K562 (cell line): ENCODE results near the gene ZNF189. TPM values are rescaled to one million over a fixed set of nuclear protein-coding genes. Genes with fewer than 3 reads are reported as not detected.

Source experiments
- CBX2 ChIP-seq: fragments of 200-600 bp; sonication (generic); IDR thresholded peaks from one replicate; pipeline ENCODE4 v1.6.1; 2012; ENCODE audit warnings: mild to moderate bottlenecking, low read length, inconsistent platforms; ENCODE audit not compliant: insufficient read depth, poor library complexity, severe bottlenecking
- CSDE1 ChIP-seq, 2 experiments: fragments of 450-650 bp; IDR thresholded peaks; 2 replicates each; pipeline ENCODE4 v1.6.1; 2016; ENCODE audit warnings: mild to moderate bottlenecking in 1 of 2
- E2F3 ChIP-seq: fragments of 250-450 bp; sonication (Bioruptor Pico); IDR thresholded peaks from 2 replicates; pipeline ENCODE4 v1.4.0; 2020; ENCODE audit warnings: mild to moderate bottlenecking
- EWSR1 ChIP-seq: fragments of 450-650 bp; IDR thresholded peaks from 2 replicates; pipeline ENCODE4 v1.6.1; 2018; ENCODE audit warnings: borderline replicate concordance, mild to moderate bottlenecking, low read depth, moderate library complexity; ENCODE audit not compliant: partially characterized antibody
- FOXM1 ChIP-seq, 2 experiments: fragments of 450-650 bp in 1 of 2; sonication (generic) in 1 of 2; formaldehyde crosslinking in 1 of 2; IDR thresholded peaks; 2 replicates each; pipeline versions ENCODE4 v1.6.1 to v1.9.0; 2017 to 2022; ENCODE audit warnings: low read depth in 2 of 2, mild to moderate bottlenecking in 2 of 2, missing genetic modification reagents in 1 of 2, moderate library complexity in 1 of 2
- FOXP1 ChIP-seq: sonication (generic); formaldehyde crosslinking; IDR thresholded peaks from 2 replicates; pipeline ENCODE4 v1.8.0; 2022; ENCODE audit warnings: mild to moderate bottlenecking, missing genetic modification reagents
- GABPB1 ChIP-seq: sonication (generic); formaldehyde crosslinking; IDR thresholded peaks from 2 replicates; pipeline ENCODE4 v1.8.0; 2022; ENCODE audit warnings: mild to moderate bottlenecking, missing genetic modification reagents
- HDAC3 ChIP-seq: fragments of 450-650 bp; IDR thresholded peaks from 2 replicates; pipeline ENCODE4 v1.6.1; 2018; ENCODE audit warnings: borderline replicate concordance, mild to moderate bottlenecking, moderate library complexity; ENCODE audit not compliant: partially characterized antibody
- HIVEP1 ChIP-seq: fragments of 250-450 bp; sonication (Bioruptor Pico); IDR thresholded peaks from 2 replicates; pipeline ENCODE4 v1.4.0; 2020; ENCODE audit warnings: mild to moderate bottlenecking
- KLF13 ChIP-seq: fragments of 450-650 bp; IDR thresholded peaks from 2 replicates; pipeline ENCODE4 v1.6.1; 2016; ENCODE audit warnings: missing genetic modification characterization, low read depth, mild to moderate bottlenecking, missing compliant biosample characterization, moderate library complexity, borderline replicate concordance
- LARP7 ChIP-seq: fragments of 450-650 bp; IDR thresholded peaks from 2 replicates; pipeline ENCODE4 v1.6.1; 2016
- MIER1 ChIP-seq: fragments of 450-650 bp; IDR thresholded peaks from 2 replicates; pipeline ENCODE4 v1.6.1; 2016; ENCODE audit warnings: antibody characterized with exemption, mild to moderate bottlenecking, low read depth
- NR4A1 ChIP-seq, 2 experiments: fragments of 250-450 bp in 1 of 2; fragments of 450-650 bp in 1 of 2; sonication (Bioruptor Pico) in 1 of 2; IDR thresholded peaks; 2 replicates each; pipeline versions ENCODE4 v1.4.0 to v1.6.1; 2016 to 2020; ENCODE audit warnings: mild to moderate bottlenecking in 2 of 2, missing compliant biosample characterization in 1 of 2, missing genetic modification characterization in 1 of 2, moderate library complexity in 1 of 2
- PHF20 ChIP-seq: fragments of 450-650 bp; IDR thresholded peaks from 2 replicates; pipeline ENCODE4 v1.6.1; 2018; ENCODE audit not compliant: partially characterized antibody
- TSC22D4 ChIP-seq: fragments of 450-650 bp; IDR thresholded peaks from 2 replicates; pipeline ENCODE4 v1.6.1; 2016; ENCODE audit warnings: missing genetic modification characterization, missing biosample characterization, control low read depth
- ZBTB8A ChIP-seq: fragments of 450-650 bp; IDR thresholded peaks from 2 replicates; pipeline ENCODE4 v1.6.1; 2018; ENCODE audit warnings: mild to moderate bottlenecking, moderate library complexity; ENCODE audit not compliant: partially characterized antibody
- ZC3H8 ChIP-seq: fragments of 450-650 bp; IDR thresholded peaks from 2 replicates; pipeline ENCODE4 v1.6.1; 2017
- ZFX ChIP-seq: sonication (generic); formaldehyde crosslinking; IDR thresholded peaks from 2 replicates; pipeline ENCODE4 v1.8.0; 2022; ENCODE audit warnings: mild to moderate bottlenecking, missing genetic modification reagents, moderate library complexity
- ZNF436 ChIP-seq: fragments of 250-450, 450-650 bp; sonication (Bioruptor Pico); formaldehyde crosslinking; IDR thresholded peaks from 2 replicates; pipeline ENCODE4 v1.7.0; 2020; ENCODE audit warnings: mild to moderate bottlenecking
- ZNF77 ChIP-seq: fragments of 250-450 bp; sonication (Bioruptor Pico); IDR thresholded peaks from 2 replicates; pipeline ENCODE4 v1.5.0; 2020
- polyA plus RNA-seq, 8 experiments: library from polyadenylated mRNA; depleted of rRNA in 4 of 8; stranded (reverse) in 5 of 8; unstranded in 3 of 8; fragments of >200 nt; fragmentation: Nextera tagmentation in 2 of 8; fragmentation: Illumina TruSeq in 1 of 8; extraction: Ambion mirVana in 2 of 8; extraction: Trizol in 1 of 8; gene quantifications; 2 replicates each; pipeline versions ENCODE4 v1.2.1 to v1.2.3, GENCODE V29; 2011 to 2014; ENCODE audit warnings: inconsistent platforms in 1 of 8, missing spikeins in 1 of 8
- total RNA-seq, 7 experiments: library from RNA; depleted of rRNA in 6 of 7; stranded (reverse); fragments of >200 nt in 6 of 7; fragmentation: Illumina TruSeq in 2 of 7; extraction: Trizol in 2 of 7; gene quantifications; 2 replicates each; pipeline versions ENCODE4 v1.2.1 to v1.2.3, GENCODE V29; 2011 to 2021; ENCODE audit warnings: low replicate concordance in 1 of 7
- TF ChIP-seq, protein P1 (sequence below): sonication (generic); formaldehyde crosslinking; IDR thresholded peaks from 2 replicates; pipeline ENCODE4 v1.8.0; 2022; ENCODE audit warnings: mild to moderate bottlenecking, missing genetic modification reagents
- TF ChIP-seq, protein P2 (sequence below): fragments of 250-450 bp; sonication (Bioruptor Pico); IDR thresholded peaks from 2 replicates; pipeline ENCODE4 v1.5.0; 2021
- TF ChIP-seq, protein P3 (sequence below): sonication (generic); formaldehyde crosslinking; IDR thresholded peaks from 2 replicates; pipeline ENCODE4 v1.4.0; 2020; ENCODE audit warnings: mild to moderate bottlenecking, missing genetic modification reagents
- TF ChIP-seq, protein P4 (sequence below), 2 experiments: fragments of 450-650 bp; conservative IDR thresholded peaks; 2 replicates each; pipeline ENCODE4 v1.6.1; 2017; ENCODE audit warnings: mild to moderate bottlenecking in 2 of 2, moderate library complexity in 2 of 2

The ZNF189 gene
- total and polyA plus RNA-seq, 9 of the 15 experiments (the other 6 are each of a cell fraction or from before 2014, with no cell fraction given), result 2.4 to 15.3 (median 6.4) TPM

DNA sequence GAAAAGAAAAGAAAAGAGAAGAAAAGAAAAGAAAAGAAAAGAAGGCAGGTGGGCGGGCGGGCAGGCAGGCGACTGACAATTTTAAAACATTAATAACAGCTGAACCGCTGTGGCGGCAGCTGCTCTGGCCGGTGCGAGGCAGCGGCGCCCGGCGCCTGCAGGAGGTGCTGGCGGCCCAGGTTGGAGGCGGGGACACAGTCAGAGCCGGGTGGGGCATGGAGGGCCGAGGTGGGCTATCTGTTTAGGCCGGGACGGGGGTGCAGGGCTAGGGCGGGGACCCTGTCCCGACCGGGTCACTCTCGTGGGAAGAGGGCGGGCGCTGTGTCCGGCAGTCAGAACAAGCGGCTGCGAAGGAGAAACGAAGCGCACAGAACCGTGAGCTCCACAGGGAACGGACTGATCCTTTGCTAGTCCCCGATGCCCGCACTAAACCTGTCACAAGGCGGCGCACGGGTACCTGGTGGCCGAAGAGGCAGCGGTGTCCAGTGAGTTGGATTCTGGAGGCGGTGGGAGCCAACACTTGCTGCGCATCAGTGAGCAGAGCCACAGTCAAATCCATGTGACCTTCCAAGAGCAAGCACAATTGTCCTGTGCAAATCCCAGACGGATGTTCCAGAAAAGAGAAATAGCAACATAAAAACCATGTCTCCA, 50.5 kb downstream of the ZNF189 start (continued):
- TF ChIP-seq HDAC3 (no peak), MIER1 (no peak), ZFX (CRISPR knock-in tag) (peak; percentile 39), NR4A1 (CRISPR knock-in tag; IDR thresholded peaks at IDR 0.05) (no peak), NR4A1 (tag; IDR thresholded peaks at IDR 0.05) (no peak), KLF13 (tag) (no peak), EWSR1 (no peak), ZNF77 (CRISPR knock-in tag) (no peak), PHF20 (no peak), CBX2 (no peak), E2F3 (no peak), ZC3H8 (no peak), FOXM1 (IDR thresholded peaks at IDR 0.05; ENCODE audit: low read depth) (no peak), FOXM1 (CRISPR knock-in tag; IDR thresholded peaks at IDR 0.05; ENCODE audit: low read depth) (no peak), CSDE1 (IDR thresholded peaks at IDR 0.05) (no peak), FOXP1 (CRISPR knock-in tag) (no peak), TSC22D4 (tag) (no peak), HIVEP1 (CRISPR knock-in tag) (no peak), ZBTB8A (no peak), LARP7 (no peak), GABPB1 (no peak), ZNF436 (CRISPR knock-in tag) (no peak)
- TF ChIP-seq, protein P1, sequence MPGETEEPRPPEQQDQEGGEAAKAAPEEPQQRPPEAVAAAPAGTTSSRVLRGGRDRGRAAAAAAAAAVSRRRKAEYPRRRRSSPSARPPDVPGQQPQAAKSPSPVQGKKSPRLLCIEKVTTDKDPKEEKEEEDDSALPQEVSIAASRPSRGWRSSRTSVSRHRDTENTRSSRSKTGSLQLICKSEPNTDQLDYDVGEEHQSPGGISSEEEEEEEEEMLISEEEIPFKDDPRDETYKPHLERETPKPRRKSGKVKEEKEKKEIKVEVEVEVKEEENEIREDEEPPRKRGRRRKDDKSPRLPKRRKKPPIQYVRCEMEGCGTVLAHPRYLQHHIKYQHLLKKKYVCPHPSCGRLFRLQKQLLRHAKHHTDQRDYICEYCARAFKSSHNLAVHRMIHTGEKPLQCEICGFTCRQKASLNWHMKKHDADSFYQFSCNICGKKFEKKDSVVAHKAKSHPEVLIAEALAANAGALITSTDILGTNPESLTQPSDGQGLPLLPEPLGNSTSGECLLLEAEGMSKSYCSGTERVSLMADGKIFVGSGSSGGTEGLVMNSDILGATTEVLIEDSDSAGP, result no peak
- TF ChIP-seq, protein P2, sequence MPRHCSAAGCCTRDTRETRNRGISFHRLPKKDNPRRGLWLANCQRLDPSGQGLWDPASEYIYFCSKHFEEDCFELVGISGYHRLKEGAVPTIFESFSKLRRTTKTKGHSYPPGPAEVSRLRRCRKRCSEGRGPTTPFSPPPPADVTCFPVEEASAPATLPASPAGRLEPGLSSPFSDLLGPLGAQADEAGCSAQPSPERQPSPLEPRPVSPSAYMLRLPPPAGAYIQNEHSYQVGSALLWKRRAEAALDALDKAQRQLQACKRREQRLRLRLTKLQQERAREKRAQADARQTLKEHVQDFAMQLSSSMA, result no peak
- TF ChIP-seq, protein P3, sequence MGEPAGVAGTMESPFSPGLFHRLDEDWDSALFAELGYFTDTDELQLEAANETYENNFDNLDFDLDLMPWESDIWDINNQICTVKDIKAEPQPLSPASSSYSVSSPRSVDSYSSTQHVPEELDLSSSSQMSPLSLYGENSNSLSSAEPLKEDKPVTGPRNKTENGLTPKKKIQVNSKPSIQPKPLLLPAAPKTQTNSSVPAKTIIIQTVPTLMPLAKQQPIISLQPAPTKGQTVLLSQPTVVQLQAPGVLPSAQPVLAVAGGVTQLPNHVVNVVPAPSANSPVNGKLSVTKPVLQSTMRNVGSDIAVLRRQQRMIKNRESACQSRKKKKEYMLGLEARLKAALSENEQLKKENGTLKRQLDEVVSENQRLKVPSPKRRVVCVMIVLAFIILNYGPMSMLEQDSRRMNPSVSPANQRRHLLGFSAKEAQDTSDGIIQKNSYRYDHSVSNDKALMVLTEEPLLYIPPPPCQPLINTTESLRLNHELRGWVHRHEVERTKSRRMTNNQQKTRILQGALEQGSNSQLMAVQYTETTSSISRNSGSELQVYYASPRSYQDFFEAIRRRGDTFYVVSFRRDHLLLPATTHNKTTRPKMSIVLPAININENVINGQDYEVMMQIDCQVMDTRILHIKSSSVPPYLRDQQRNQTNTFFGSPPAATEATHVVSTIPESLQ (CRISPR knock-in tag), result no peak
- TF ChIP-seq, protein P4, sequence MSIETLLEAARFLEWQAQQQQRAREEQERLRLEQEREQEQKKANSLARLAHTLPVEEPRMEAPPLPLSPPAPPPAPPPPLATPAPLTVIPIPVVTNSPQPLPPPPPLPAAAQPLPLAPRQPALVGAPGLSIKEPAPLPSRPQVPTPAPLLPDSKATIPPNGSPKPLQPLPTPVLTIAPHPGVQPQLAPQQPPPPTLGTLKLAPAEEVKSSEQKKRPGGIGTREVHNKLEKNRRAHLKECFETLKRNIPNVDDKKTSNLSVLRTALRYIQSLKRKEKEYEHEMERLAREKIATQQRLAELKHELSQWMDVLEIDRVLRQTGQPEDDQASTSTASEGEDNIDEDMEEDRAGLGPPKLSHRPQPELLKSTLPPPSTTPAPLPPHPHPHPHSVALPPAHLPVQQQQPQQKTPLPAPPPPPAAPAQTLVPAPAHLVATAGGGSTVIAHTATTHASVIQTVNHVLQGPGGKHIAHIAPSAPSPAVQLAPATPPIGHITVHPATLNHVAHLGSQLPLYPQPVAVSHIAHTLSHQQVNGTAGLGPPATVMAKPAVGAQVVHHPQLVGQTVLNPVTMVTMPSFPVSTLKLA (conservative IDR thresholded peaks at IDR 0.05), result peak in 1 of 2 experiments; percentile 36; a peak in 1 of 4 replicates
